Aorta (tissue), 5 donors: Measurements from ENCODE around the gene BCLAF1. TPM values are rescaled to one million over a fixed set of nuclear protein-coding genes. Genes with fewer than 3 reads are reported as not detected.

Experiments
- ATAC-seq: fragments of 200-7000 bp; cut with Tn5 transposase; one replicate; pipeline ENCODE4 v1.9.1; 2022; ENCODE audit warnings: moderate library complexity; ENCODE audit not compliant: low FRiP score
- DNase-seq, 2 donors: peaks; one replicate each; pipeline ENCODE4 v3.0.0-alpha.2; 2020
- H3K27ac ChIP-seq, 2 donors: one replicate each; pipeline ENCODE4 v1.5.1; 2013; ENCODE audit warnings: low read length in 2 of 2, mild to moderate bottlenecking in 2 of 2, moderate library complexity in 2 of 2, control low read depth in 1 of 2, inconsistent platforms in 1 of 2, low read depth in 1 of 2
- H3K27me3 ChIP-seq, 2 donors: one replicate each; pipeline ENCODE4 v1.6.1; 2013; ENCODE audit warnings: control low read depth in 1 of 2, low read length in 1 of 2, mild to moderate bottlenecking in 1 of 2, moderate library complexity in 1 of 2; ENCODE audit not compliant: insufficient read depth in 2 of 2, control insufficient read depth in 1 of 2
- H3K36me3 ChIP-seq, 2 donors: one replicate each; pipeline ENCODE4 v1.6.1; 2013; ENCODE audit warnings: control low read depth in 1 of 2, low read length in 1 of 2, mild to moderate bottlenecking in 1 of 2; ENCODE audit not compliant: insufficient read depth in 2 of 2, control insufficient read depth in 1 of 2
- H3K4me1 ChIP-seq, 2 donors: one replicate each; pipeline ENCODE4 v1.6.1; 2013; ENCODE audit warnings: low read length in 2 of 2, control low read depth in 1 of 2, mild to moderate bottlenecking in 1 of 2, moderate library complexity in 1 of 2; ENCODE audit not compliant: insufficient read depth in 2 of 2, control insufficient read depth in 1 of 2
- H3K4me3 ChIP-seq, 2 donors: one replicate each; pipeline ENCODE4 v1.5.1; 2013; ENCODE audit warnings: low read length in 2 of 2, control low read depth in 1 of 2, mild to moderate bottlenecking in 1 of 2
- H3K9me3 ChIP-seq: one replicate; pipeline ENCODE4 v1.6.1; 2013; ENCODE audit warnings: mild to moderate bottlenecking, low read length; ENCODE audit not compliant: control insufficient read depth
- WGBS, 2 donors: extraction: QIAGEN DNeasy Blood & Tissue Kit; methylation state at CpG; one replicate each; pipeline ENCODE4 v1.1.7; 2013; 5-methylcytosine and 5-hydroxymethylcytosine counted together
- intact Hi-C, 2 donors: fragments of 100-400 bp; cut with DNase I; formaldehyde crosslinking; loops; one replicate each; pipeline versions ENCODE4 v1.14.2 to v1.15.0; 2022
- long read RNA-seq, 2 donors: library from polyadenylated mRNA; unstranded; transcript quantifications; one replicate each; pipeline ENCODE4 v2.0.0, GENCODE V29; 2020 to 2021
- polyA plus RNA-seq, 2 donors: library from polyadenylated mRNA; stranded (reverse); fragments of 200-250 nt; gene quantifications; one replicate each; pipeline ENCODE4 v1.2.3, GENCODE V29; 2013
- total RNA-seq, 2 donors: library from RNA; stranded (reverse); fragmentation: NEBNext Ultra II Directional; extraction: Animal tissue kit (Norgen Biotek cat#: 25700); gene quantifications; one replicate each; pipeline ENCODE4 v1.2.1, GENCODE V29; 2021
- donor health status: healthy with polysubstance abuse.
- donor health status: Bipolar disorder and iron deficiency.
- donor health status: DM: no; HTN: no; CAD: no.
- donor health status: DM: no; HTN: no; CAD: no.
- donor health status: DM: yes; HTN: yes; CAD: no.

Gene BCLAF1, protein sequence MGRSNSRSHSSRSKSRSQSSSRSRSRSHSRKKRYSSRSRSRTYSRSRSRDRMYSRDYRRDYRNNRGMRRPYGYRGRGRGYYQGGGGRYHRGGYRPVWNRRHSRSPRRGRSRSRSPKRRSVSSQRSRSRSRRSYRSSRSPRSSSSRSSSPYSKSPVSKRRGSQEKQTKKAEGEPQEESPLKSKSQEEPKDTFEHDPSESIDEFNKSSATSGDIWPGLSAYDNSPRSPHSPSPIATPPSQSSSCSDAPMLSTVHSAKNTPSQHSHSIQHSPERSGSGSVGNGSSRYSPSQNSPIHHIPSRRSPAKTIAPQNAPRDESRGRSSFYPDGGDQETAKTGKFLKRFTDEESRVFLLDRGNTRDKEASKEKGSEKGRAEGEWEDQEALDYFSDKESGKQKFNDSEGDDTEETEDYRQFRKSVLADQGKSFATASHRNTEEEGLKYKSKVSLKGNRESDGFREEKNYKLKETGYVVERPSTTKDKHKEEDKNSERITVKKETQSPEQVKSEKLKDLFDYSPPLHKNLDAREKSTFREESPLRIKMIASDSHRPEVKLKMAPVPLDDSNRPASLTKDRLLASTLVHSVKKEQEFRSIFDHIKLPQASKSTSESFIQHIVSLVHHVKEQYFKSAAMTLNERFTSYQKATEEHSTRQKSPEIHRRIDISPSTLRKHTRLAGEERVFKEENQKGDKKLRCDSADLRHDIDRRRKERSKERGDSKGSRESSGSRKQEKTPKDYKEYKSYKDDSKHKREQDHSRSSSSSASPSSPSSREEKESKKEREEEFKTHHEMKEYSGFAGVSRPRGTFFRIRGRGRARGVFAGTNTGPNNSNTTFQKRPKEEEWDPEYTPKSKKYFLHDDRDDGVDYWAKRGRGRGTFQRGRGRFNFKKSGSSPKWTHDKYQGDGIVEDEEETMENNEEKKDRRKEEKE
- total RNA-seq (100 to 1,000 TPM; 132 to 134 TPM), polyA plus RNA-seq (10 to 100 TPM; 15.3 to 32.0 TPM)
- long read RNA-seq, donor 1, full-length matches to known transcripts, result 3 of 365 reads
- long read RNA-seq, donor 1, partial matches to known transcripts, result 338 of 365 reads
- long read RNA-seq, donor 1, other reads (novel, unspliced or antisense), result 24 of 365 reads
- long read RNA-seq, donor 2, full-length matches to known transcripts, result 8 of 37 reads
- long read RNA-seq, donor 2, partial matches to known transcripts, result 22 of 37 reads
- long read RNA-seq, donor 2, other reads (novel, unspliced or antisense), result 7 of 37 reads

DNA sequence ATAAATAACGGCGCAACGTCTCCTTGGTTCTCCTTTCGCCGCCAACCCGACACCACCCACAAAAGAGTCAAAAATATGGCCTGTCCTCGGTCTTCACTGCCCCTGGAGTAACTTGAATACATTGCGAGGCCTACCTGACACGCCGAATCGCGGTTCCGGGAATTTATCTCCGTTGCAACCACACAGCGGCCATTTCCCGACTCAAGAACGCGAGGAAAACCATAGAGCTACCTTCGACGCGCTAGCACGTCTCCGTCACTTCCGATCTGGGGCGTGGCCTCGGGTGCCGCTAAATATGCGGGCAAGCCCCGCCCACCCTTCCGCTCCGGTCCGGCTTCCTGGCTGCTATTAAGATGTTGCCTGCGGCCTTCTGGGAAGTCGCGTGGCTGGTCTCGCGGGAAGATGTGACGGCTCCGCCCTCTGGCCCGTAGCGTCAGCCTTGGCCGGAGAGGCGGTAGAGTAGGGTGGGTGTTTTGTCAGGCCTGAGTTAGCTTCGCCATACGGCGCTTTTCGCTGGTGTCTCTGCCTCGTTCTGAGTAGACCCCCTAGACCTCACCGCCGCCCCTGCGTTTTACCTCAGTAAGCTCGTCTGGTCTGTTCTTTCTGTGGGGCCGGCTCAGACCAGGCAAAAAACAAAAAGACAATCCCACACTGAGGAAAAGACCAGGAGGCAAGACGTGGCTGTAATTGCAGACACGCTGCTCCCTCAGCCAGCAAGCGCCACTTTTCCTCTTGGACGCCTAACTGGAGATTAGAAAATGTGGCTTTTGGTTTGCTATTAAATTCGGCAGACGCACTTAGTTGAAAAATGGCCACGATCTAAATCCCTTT lies at the start of gene BCLAF1:
TSS of gene BCLAF1 (minus strand) at position 268 of the 831 bp plus-strand sequence. CDS start 9,980 bp downstream, outside the sequence.
- H3K4me1 ChIP-seq, result peaks cover 0 to 5% of the 10 kb centered on the region in 2 donors
- ATAC-seq, result peak; percentile 98
- WGBS, 2 donors, result 0 to 1% methylated on average over 60 of the region's 60 CpGs

DNA sequence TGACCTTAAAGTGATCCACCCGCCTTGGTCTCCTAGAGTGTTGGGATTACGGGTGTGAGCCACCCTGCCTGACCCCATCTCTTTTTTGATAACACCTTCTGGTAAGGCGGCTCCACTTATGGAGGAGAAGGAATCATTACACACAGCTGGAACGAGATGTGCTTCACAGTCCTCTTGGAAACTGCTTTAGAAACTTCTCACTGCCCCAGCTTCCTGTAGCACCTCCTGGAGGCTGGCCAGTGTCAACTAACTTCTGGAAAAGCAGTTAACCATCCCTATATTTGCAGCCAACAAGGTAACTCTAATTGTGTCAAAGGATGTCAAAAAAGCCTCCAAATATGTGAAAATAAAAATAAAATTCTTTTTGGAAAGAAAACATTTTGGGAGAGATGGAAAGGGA lies 48.8 kb upstream of the BCLAF1 start:
- no peak for ATAC-seq
- no peaks in the 10 kb centered on the region for H3K9me3 ChIP-seq
- DNase-seq, result no peak
- no peaks in the 10 kb centered on the region for H3K27me3 ChIP-seq
- H3K27ac ChIP-seq, result no peak overlapping the region
- intact Hi-C loops, result no loop called here
- H3K36me3 ChIP-seq, result no peaks in the 10 kb centered on the region
- WGBS, 2 donors, result 77 to 83% methylated on average over 4 of the region's 4 CpGs
- no peak overlapping the region for H3K4me3 ChIP-seq
- no peaks in the 10 kb centered on the region for H3K4me1 ChIP-seq

More for the DNA sequence above, at the start of gene BCLAF1:
- no peaks in the 10 kb centered on the region for H3K9me3 ChIP-seq
- H3K27ac ChIP-seq, result peak within 1 kb of the TSS; percentile 100
- H3K4me3 ChIP-seq, result peak within 1 kb of the TSS; percentile 77 to 93
- DNase-seq, result peak; percentile 100
- intact Hi-C loops, result loop anchor here in 1 of 2 donors (2.0 kb wide), 2 partner anchors 39 to 791 kb away; partner anchors contain the start of gene MTFR2
- H3K36me3 ChIP-seq, result no peaks in the 10 kb centered on the region
- no peaks in the 10 kb centered on the region for H3K27me3 ChIP-seq

DNA sequence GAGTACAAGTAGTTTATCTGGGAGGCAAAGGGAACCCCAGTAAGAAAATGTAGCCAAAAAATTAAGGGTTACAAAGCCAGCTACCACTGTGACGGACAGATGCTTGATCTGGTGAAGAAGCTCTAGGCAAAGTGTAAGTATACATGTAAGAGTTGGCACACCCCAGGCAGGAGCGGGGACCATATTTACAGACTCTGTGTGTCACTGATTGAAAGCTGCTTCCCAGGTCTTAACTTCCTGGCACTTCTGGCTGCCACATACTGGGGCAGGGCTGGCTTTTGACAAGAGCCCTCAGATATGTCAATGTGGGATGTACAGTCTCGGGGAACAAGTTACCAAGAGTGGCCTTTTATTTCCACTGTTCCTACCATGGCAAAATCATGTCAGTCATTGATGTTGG lies 48.0 kb upstream of the BCLAF1 start:
- WGBS, 2 donors, result 87 to 91% methylated on average over 3 of the region's 3 CpGs
- H3K9me3 ChIP-seq, result no peaks in the 10 kb centered on the region
- H3K27me3 ChIP-seq, result no peaks in the 10 kb centered on the region
- no peak overlapping the region for H3K27ac ChIP-seq
- no peaks in the 10 kb centered on the region for H3K4me1 ChIP-seq
- DNase-seq (no peak), ATAC-seq (no peak)
- intact Hi-C loops, result no loop called here
- H3K36me3 ChIP-seq, result no peaks in the 10 kb centered on the region
- no peak overlapping the region for H3K4me3 ChIP-seq

DNA sequence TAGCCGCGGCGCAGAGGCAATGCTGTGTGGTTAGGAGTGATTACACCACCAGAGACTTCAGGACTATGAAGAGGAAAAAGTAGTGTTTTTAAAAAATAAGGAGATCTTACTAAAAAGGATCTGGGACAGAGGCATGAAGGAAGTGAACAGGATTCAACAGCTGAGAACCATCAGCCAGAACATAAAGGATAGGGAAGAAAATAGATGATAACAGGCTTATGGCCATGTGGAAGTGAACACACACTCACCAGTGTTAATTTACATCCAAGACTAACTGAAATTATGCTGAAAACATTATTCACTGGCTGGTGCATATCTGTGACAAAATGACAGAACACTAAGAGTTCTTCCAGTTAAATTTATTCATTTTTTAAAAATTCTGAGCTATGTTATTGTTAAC lies 47.5 kb upstream of the BCLAF1 start:
- H3K27me3 ChIP-seq, result no peaks in the 10 kb centered on the region
- intact Hi-C loops, result no loop called here
- H3K36me3 ChIP-seq, result no peaks in the 10 kb centered on the region
- ATAC-seq, result no peak
- DNase-seq, result no peak
- no peak overlapping the region for H3K4me3 ChIP-seq
- H3K27ac ChIP-seq, result no peak overlapping the region
- WGBS, 2 donors, result 80 to 81% methylated on average over 3 of the region's 3 CpGs
- H3K4me1 ChIP-seq, result no peaks in the 10 kb centered on the region
- H3K9me3 ChIP-seq, result no peaks in the 10 kb centered on the region

DNA sequence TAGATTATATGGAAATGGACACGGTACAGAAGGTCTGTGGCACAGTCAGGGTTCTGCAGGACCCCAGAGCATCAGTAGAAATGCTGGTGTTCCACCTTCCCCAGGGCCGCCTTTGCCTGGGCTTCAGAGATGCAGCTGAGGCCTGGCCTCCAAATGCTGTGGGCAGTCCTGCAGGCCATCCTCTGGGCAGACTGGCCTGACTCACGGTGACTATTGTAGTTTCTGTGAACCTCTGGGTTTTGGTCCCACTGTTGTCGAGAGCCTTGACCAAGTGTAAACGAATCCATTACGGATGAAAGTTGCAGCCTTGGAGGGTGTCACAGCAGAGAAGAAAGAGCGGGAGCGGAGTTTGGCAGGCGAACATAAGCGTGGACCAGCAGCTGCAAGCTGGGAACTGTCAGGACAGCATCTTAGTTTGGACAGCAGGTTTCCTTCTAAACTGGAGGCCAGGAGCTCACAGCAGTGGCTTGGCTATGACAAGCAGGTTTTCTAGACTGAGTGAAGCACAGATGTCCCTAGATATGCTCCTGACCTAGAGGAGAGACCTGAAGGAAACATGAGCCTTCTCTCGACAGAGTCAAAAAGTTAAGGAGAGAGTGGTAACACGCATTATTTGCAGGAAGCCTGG lies 46.2 kb upstream of the BCLAF1 start:
- no peak for ATAC-seq
- WGBS, 2 donors, result 81 to 82% methylated on average over 12 of the region's 12 CpGs
- Histone ChIP-seq H3K27me3 (no peaks in the 10 kb centered on the region), H3K9me3 (no peaks in the 10 kb centered on the region), H3K4me1 (no peaks in the 10 kb centered on the region), H3K36me3 (no peaks in the 10 kb centered on the region), H3K4me3 (no peak overlapping the region), H3K27ac (no peak overlapping the region)
- intact Hi-C loops, result no loop called here
- DNase-seq, result no peak

DNA sequence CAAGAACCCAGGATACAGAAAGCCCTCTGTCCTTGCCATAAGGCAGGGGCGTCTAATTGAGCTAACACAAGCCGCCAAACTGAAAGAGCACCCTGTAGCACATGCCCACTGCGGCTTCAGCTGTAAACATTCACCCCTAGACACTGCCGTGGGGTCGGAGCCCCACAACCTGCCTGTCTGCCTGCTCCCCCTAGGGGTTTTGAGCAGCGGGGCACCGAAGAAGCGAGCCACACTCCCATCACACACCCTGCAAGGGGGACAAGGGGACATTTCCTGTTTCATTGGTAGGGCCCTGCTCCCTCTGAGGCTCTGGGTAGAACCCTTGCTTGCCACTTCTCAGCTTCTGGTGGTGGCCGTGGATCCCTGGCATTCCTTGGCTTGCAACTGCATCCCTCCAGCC lies 45.2 kb upstream of the BCLAF1 start:
- WGBS, 2 donors, result 86 to 87% methylated on average over 9 of the region's 9 CpGs
- Histone ChIP-seq H3K9me3 (no peaks in the 10 kb centered on the region), H3K27ac (no peak overlapping the region), H3K36me3 (no peaks in the 10 kb centered on the region), H3K4me3 (no peak overlapping the region), H3K27me3 (no peaks in the 10 kb centered on the region), H3K4me1 (no peaks in the 10 kb centered on the region)
- intact Hi-C loops, result no loop called here
- ATAC-seq, result peak; percentile 20
- DNase-seq, result no peak

DNA sequence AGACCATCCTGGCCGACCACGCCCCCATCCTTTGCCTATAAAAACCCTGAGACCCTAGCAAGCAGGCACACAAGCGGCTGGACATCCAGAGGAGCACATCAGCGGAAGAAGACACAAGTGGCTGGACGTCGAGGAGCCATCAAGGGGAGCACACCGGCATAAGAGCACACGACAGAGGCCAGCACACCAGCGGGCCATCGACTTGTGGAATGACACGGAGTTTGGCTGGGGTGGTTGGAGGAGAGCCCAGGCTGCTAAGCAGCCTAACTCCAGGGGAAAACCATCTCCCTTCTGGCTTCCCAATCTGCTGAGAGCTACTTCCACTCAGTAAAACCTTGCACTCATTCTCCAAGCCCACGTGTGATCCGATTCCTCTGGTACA lies 44.8 kb upstream of the BCLAF1 start:
- Histone ChIP-seq H3K27ac (no peak overlapping the region), H3K9me3 (no peaks in the 10 kb centered on the region), H3K4me3 (no peak overlapping the region), H3K36me3 (no peaks in the 10 kb centered on the region), H3K4me1 (no peaks in the 10 kb centered on the region), H3K27me3 (no peaks in the 10 kb centered on the region)
- DNase-seq, result no peak
- no peak for ATAC-seq
- intact Hi-C loops, result no loop called here
- 63 to 67% methylated on average over 13 of the region's 13 CpGs for WGBS, 2 donors
